GM12878 (cell line): ENCODE data around the gene RGR. TPM values are rescaled to one million over a fixed set of nuclear protein-coding genes. Genes with fewer than 3 reads are reported as not detected.

Experiments used
- ATAC-seq: fragments of 200-7000 bp; cut with Tn5 transposase; 3 replicates; pipeline ENCODE4 v1.9.1; 2020; ENCODE audit warnings: mild to moderate bottlenecking, moderate library complexity
- BruUV-seq: library from RNA; stranded (reverse); fragments of 400-500 nt; replicated peaks from 2 replicates; lab custom pipeline; 2021; lab: Mats Ljungman, UMichigan
- CTCF ChIA-PET: fragments of 300-600 bp; sonication (Branson Sonifier 250); formaldehyde crosslinking; extraction: SDS; loops from one replicate; lab custom pipeline; 2021; ENCODE audit warnings: inconsistent platforms; lab: Yijun Ruan, JAX
- POLR2A ChIA-PET: fragments of 350-600 bp; formaldehyde crosslinking; extraction: SDS; loops from one replicate; lab custom pipeline; 2021; ENCODE audit warnings: inconsistent platforms; lab: Charles Lee
- RAD21 ChIA-PET: fragments of 300-600 bp; sonication (Branson Sonifier 250); formaldehyde crosslinking; loops from one replicate; lab custom pipeline; 2023; ENCODE audit warnings: antibody characterized with exemption; ENCODE audit not compliant: unreplicated experiment; lab: Charles Lee
- SMC1A ChIA-PET: fragments of 300-600 bp; sonication (Branson Sonifier 250); formaldehyde crosslinking; loops from one replicate; lab custom pipeline; 2023; ENCODE audit not compliant: unreplicated experiment, uncharacterized antibody; lab: Charles Lee
- DNase-seq: peaks from one replicate; pipeline ENCODE4 v3.0.0-alpha.2; 2011; ENCODE audit warnings: low read depth, low spot score
- FAIRE-seq: peaks from 3 replicates; lab custom pipeline; 2011; peaks lifted over from hg19 to GRCh38; lab: Jason Lieb, UNC
- H2AFZ ChIP-seq: 2 replicates; pipeline ENCODE4 v1.6.0; 2011; ENCODE audit warnings: low read depth, low read length, control low read depth; ENCODE audit not compliant: control insufficient read depth
- H3K27ac ChIP-seq: 2 replicates; pipeline ENCODE4 v1.5.1; 2011; ENCODE audit warnings: control low read depth; ENCODE audit not compliant: control insufficient read depth, insufficient read depth
- H3K27me3 ChIP-seq, 2 experiments: replicated peaks in 1 of 2; 2 replicates each; pipeline versions ENCODE4 v1.6.0 to v1.6.1; 2011; ENCODE audit warnings: low read length in 1 of 2; ENCODE audit not compliant: control insufficient read depth in 2 of 2, insufficient read depth in 2 of 2
- H3K36me3 ChIP-seq, 2 experiments: 2 replicates each; pipeline ENCODE4 v1.5.1; 2011; ENCODE audit warnings: low read length in 1 of 2; ENCODE audit not compliant: control insufficient read depth in 2 of 2, insufficient read depth in 2 of 2
- H3K4me1 ChIP-seq: 2 replicates; pipeline ENCODE4 v1.6.1; 2011; ENCODE audit warnings: mild to moderate bottlenecking, low read length, moderate library complexity, mixed read lengths; ENCODE audit not compliant: control insufficient read depth, insufficient read depth
- H3K4me2 ChIP-seq: 2 replicates; pipeline ENCODE4 v1.6.0; 2011; ENCODE audit warnings: control low read depth; ENCODE audit not compliant: control insufficient read depth, insufficient read depth
- H3K4me3 ChIP-seq: fragments of 200-600 bp; sonication (generic); 2 replicates; pipeline ENCODE4 v1.5.1; 2016
- H3K79me2 ChIP-seq: 2 replicates; pipeline ENCODE4 v1.6.0; 2011; ENCODE audit warnings: low read length; ENCODE audit not compliant: control insufficient read depth, insufficient read depth
- H3K9ac ChIP-seq: 2 replicates; pipeline ENCODE4 v1.8.0; 2011; ENCODE audit warnings: low read length, control low read depth, mixed read lengths; ENCODE audit not compliant: control insufficient read depth, insufficient read depth
- H3K9me3 ChIP-seq: replicated peaks from 3 replicates; pipeline ENCODE4 v1.5.1; 2011; ENCODE audit warnings: mild to moderate bottlenecking, low read length; ENCODE audit not compliant: control insufficient read depth, insufficient read depth
- H4K20me1 ChIP-seq: 2 replicates; pipeline ENCODE4 v1.6.0; 2011; ENCODE audit not compliant: control insufficient read depth, insufficient read depth
- CHD1 ChIP-seq: IDR thresholded peaks from 2 replicates; pipeline ENCODE4 v1.6.1; 2012; ENCODE audit warnings: low read depth, low read length, improper control_type of control experiment
- E2F8 ChIP-seq: fragments of 450-650 bp; IDR thresholded peaks from 2 replicates; pipeline ENCODE4 v1.6.1; 2018; ENCODE audit warnings: mild to moderate bottlenecking, low read depth, moderate library complexity; ENCODE audit not compliant: partially characterized antibody
- GABPA ChIP-seq: IDR thresholded peaks from 2 replicates; pipeline ENCODE4 v1.6.1; 2014; ENCODE audit warnings: antibody characterized with exemption, low read depth, mild to moderate bottlenecking, inconsistent platforms
- JUND ChIP-seq: IDR thresholded peaks from 2 replicates; pipeline ENCODE4 v1.6.1; 2012; ENCODE audit warnings: low read depth, mild to moderate bottlenecking, low read length, improper control_type of control experiment, moderate library complexity
- NRF1 ChIP-seq: conservative IDR thresholded peaks from 2 replicates; pipeline ENCODE4 v1.6.1; 2011; ENCODE audit warnings: mild to moderate bottlenecking, low read depth, low read length, improper control_type of control experiment
- SP1 ChIP-seq: IDR thresholded peaks from one replicate; pipeline ENCODE4 v1.6.1; 2011; ENCODE audit warnings: low read depth, low read length
- TARDBP ChIP-seq: IDR thresholded peaks from 2 replicates; pipeline ENCODE4 v1.6.1; 2016; ENCODE audit warnings: borderline replicate concordance
- ZBED1 ChIP-seq: IDR thresholded peaks from 2 replicates; pipeline ENCODE4 v1.6.1; 2016; ENCODE audit warnings: borderline replicate concordance
- ZBTB40 ChIP-seq: fragments of 450-650 bp; IDR thresholded peaks from 2 replicates; pipeline ENCODE4 v1.6.1; 2016; ENCODE audit warnings: mild to moderate bottlenecking, moderate library complexity, borderline replicate concordance
- ZNF687 ChIP-seq: fragments of 450-650 bp; IDR thresholded peaks from 2 replicates; pipeline ENCODE4 v1.6.1; 2017; ENCODE audit warnings: mild to moderate bottlenecking, moderate library complexity
- ZZZ3 ChIP-seq: IDR thresholded peaks from 2 replicates; pipeline ENCODE4 v1.6.1; 2011; ENCODE audit warnings: low read depth; ENCODE audit not compliant: control insufficient read depth, insufficient read length
- WGBS: methylation state at CpG from one replicate; pipeline ENCODE4 v1.1.6; 2016; ENCODE audit warnings: low lambda C conversion rate; ENCODE audit not compliant: insufficient replicate concordance, insufficient coverage; ENCODE audit errors: missing lambda C conversion rate; 5-methylcytosine and 5-hydroxymethylcytosine counted together
- in situ Hi-C: fragments of 300-500 bp; cut with MboI; formaldehyde crosslinking; loops from 9 replicates; pipeline ENCODE4 v1.14.3; 2018; ENCODE audit warnings: mixed read lengths
- intact Hi-C: fragments of 100-400 bp; cut with micrococcal nuclease; formaldehyde crosslinking; loops from one replicate; pipeline ENCODE4 v1.14.2; 2022; ENCODE audit not compliant: unreplicated experiment
- polyA plus RNA-seq, 11 experiments: library from polyadenylated mRNA; depleted of rRNA in 4 of 11; unstranded in 6 of 11; stranded (reverse) in 5 of 11; fragments of >200 nt; fragmentation: Nextera tagmentation in 4 of 11; fragmentation: Illumina TruSeq in 1 of 11; extraction: Ambion mirVana in 4 of 11; extraction: Trizol in 1 of 11; gene quantifications; 1 replicate in 1 of 11; 2 replicates in 10 of 11; pipeline versions ENCODE4 v1.2.1 to v1.2.3, GENCODE V29; 2011 to 2016; ENCODE audit warnings: inconsistent platforms in 2 of 11, missing spikeins in 2 of 11, low read depth in 1 of 11
- total RNA-seq, 4 experiments: library from RNA; depleted of rRNA in 3 of 4; stranded (reverse); fragments of >200 nt in 3 of 4; fragmentation: Illumina TruSeq in 1 of 4; extraction: Trizol in 1 of 4; gene quantifications; 2 replicates each; pipeline versions ENCODE4 v1.2.1 to v1.2.3, GENCODE V29; 2013 to 2021

Gene RGR
- total and polyA plus RNA-seq, 10 of the 15 experiments (the other 5 are each of a cell fraction or from before 2014, with no cell fraction given), result not detected

GRCh38 chr10:84230359-84230758 is 14.5 kb upstream of the RGR start:
- no peak for FAIRE-seq
- WGBS, result 27% methylated on average over 1 of the region's 1 CpG
- no peaks in the 10 kb centered on the region for H3K79me2 ChIP-seq
- RAD21 ChIA-PET, result no interaction called here
- no peak overlapping the region for H3K9ac ChIP-seq
- ATAC-seq, result no peak
- SMC1A ChIA-PET, result no interaction called here
- H3K27ac ChIP-seq, result no peak overlapping the region
- no peak overlapping the region for H2AFZ ChIP-seq
- no peaks in the 10 kb centered on the region; a peak in 2 of 4 replicates for H3K27me3 ChIP-seq
- no peak overlapping the region for H3K4me3 ChIP-seq
- H3K9me3 ChIP-seq, result no peaks in the 10 kb centered on the region
- H3K4me2 ChIP-seq, result no peak overlapping the region
- POLR2A ChIA-PET, result no interaction called here
- intact Hi-C loops, result no loop called here
- in situ Hi-C loops, result no loop called here
- DNase-seq, result no peak
- BruUV-seq, result no TSS peak
- H3K36me3 ChIP-seq, result no peaks in the 10 kb centered on the region
- CTCF ChIA-PET, result no interaction called here
- no peaks in the 10 kb centered on the region for H3K4me1 ChIP-seq
- no peaks in the 10 kb centered on the region for H4K20me1 ChIP-seq
- TF ChIP-seq ZBED1 (no peak), JUND (no peak), ZNF687 (no peak), TARDBP (no peak), GABPA (no peak), E2F8 (no peak), ZBTB40 (no peak), SP1 (no peak), ZZZ3 (no peak), NRF1 (no peak), CHD1 (no peak)
